Smooth muscle cell (in vitro differentiated cells): ENCODE results near the gene GBA2. TPM values are rescaled to one million over a fixed set of nuclear protein-coding genes. Genes with fewer than 3 reads are reported as not detected.

ENCODE experiments used
- DNase-seq: peaks from one replicate; lab custom pipeline; 2025; ENCODE audit not compliant: unreplicated experiment; lab: John Stamatoyannopoulos, UW
- H2AFZ ChIP-seq: fragments of 200-600 bp; sonication (generic); 2 replicates; pipeline ENCODE4 v1.6.0; 2016; ENCODE audit warnings: antibody characterized with exemption, low read depth, mild to moderate bottlenecking
- H3F3A ChIP-seq: fragments of 200-600 bp; sonication (generic); 2 replicates; pipeline ENCODE4 v1.6.0; 2017; ENCODE audit warnings: antibody characterized with exemption, low read depth
- H3K27ac ChIP-seq: fragments of 200-600 bp; sonication (generic); 2 replicates; pipeline ENCODE4 v1.5.1; 2016; ENCODE audit warnings: low read depth, mild to moderate bottlenecking
- H3K27me3 ChIP-seq: fragments of 200-600 bp; sonication (generic); 2 replicates; pipeline ENCODE4 v1.6.1; 2016; ENCODE audit warnings: low read depth, mild to moderate bottlenecking
- H3K36me3 ChIP-seq: fragments of 200-600 bp; sonication (generic); 2 replicates; pipeline ENCODE4 v1.5.1; 2016; ENCODE audit warnings: low read depth
- H3K4me1 ChIP-seq: fragments of 200-600 bp; sonication (generic); 2 replicates; pipeline ENCODE4 v1.5.1; 2016; ENCODE audit warnings: low read depth
- H3K4me2 ChIP-seq: fragments of 200-600 bp; sonication (generic); 2 replicates; pipeline ENCODE4 v1.6.0; 2016; ENCODE audit warnings: mild to moderate bottlenecking
- H3K4me3 ChIP-seq: fragments of 200-600 bp; sonication (generic); 2 replicates; pipeline ENCODE4 v1.5.1; 2016; ENCODE audit warnings: mild to moderate bottlenecking
- H3K79me2 ChIP-seq: fragments of 200-600 bp; sonication (generic); 2 replicates; pipeline ENCODE4 v1.6.0; 2016; ENCODE audit warnings: low read depth, mild to moderate bottlenecking
- H3K9ac ChIP-seq: fragments of 200-600 bp; sonication (generic); 2 replicates; pipeline ENCODE4 v1.6.0; 2016; ENCODE audit warnings: low read depth
- H3K9me3 ChIP-seq: fragments of 200-600 bp; sonication (generic); replicated peaks from 2 replicates; pipeline ENCODE4 v1.5.1; 2016; ENCODE audit warnings: low read depth
- H4K20me1 ChIP-seq: fragments of 200-600 bp; sonication (generic); 2 replicates; pipeline ENCODE4 v1.6.0; 2016; ENCODE audit warnings: low read depth
- CTCF ChIP-seq: fragments of 200-600 bp; sonication (generic); IDR thresholded peaks from 2 replicates; pipeline ENCODE4 v1.5.1; 2017; ENCODE audit warnings: borderline replicate concordance, mild to moderate bottlenecking, antibody characterized with exemption; ENCODE audit not compliant: insufficient read depth, poor library complexity, severe bottlenecking
- WGBS: methylation state at CpG from one replicate; pipeline ENCODE4 v1.1.7; 2016; ENCODE audit warnings: low lambda C conversion rate; 5-methylcytosine and 5-hydroxymethylcytosine counted together
- polyA plus RNA-seq: library from polyadenylated mRNA; unstranded; fragments of >200 nt; fragmentation: Nextera tagmentation; extraction: Ambion mirVana; gene quantifications from 2 replicates; pipeline ENCODE4 v1.2.1, GENCODE V29; 2016
- total RNA-seq: library from RNA; depleted of rRNA; stranded (reverse); fragments of >200 nt; gene quantifications from 2 replicates; pipeline ENCODE4 v1.2.3, GENCODE V29; 2014

Gene GBA2
- total and polyA plus RNA-seq, 2 experiments from 2014 or later: 35.3 to 37.8 TPM

GRCh38 chr9:35698231-35698630 lies 50.8 kb downstream of the GBA2 start:
- 100% methylated on average over 5 of the region's 5 CpGs for WGBS
- peaks cover 29% of the 10 kb centered on the region for H3K36me3 ChIP-seq

GRCh38 chr9:35697486-35697885 lies 51.5 kb downstream of the GBA2 start:
- 96% methylated on average over 13 of the region's 14 CpGs for WGBS
- H3F3A ChIP-seq: peaks cover 30% of the 10 kb centered on the region
- H3K27me3 ChIP-seq: no peaks in the 10 kb centered on the region
- H4K20me1 ChIP-seq: peaks cover 18% of the 10 kb centered on the region
- TF ChIP-seq CTCF: no peak
- no peaks in the 10 kb centered on the region for H3K4me1 ChIP-seq
- no peak for DNase-seq
- H2AFZ ChIP-seq: no peak overlapping the region
- no peak overlapping the region for H3K27ac ChIP-seq
- H3K4me2 ChIP-seq: no peak overlapping the region
- no peak overlapping the region for H3K4me3 ChIP-seq
- H3K79me2 ChIP-seq: no peaks in the 10 kb centered on the region
- H3K9ac ChIP-seq: no peak overlapping the region
- H3K9me3 ChIP-seq: no peaks in the 10 kb centered on the region
- H3K36me3 ChIP-seq: peaks cover 26% of the 10 kb centered on the region

More at GRCh38 chr9:35698231-35698630, 50.8 kb downstream of the GBA2 start:
- Histone ChIP-seq H3K27ac (no peak overlapping the region), H3K4me3 (no peak overlapping the region), H3K27me3 (no peaks in the 10 kb centered on the region), H3K79me2 (no peaks in the 10 kb centered on the region), H3K4me1 (no peaks in the 10 kb centered on the region), H2AFZ (no peak overlapping the region), H3K4me2 (no peak overlapping the region), H3F3A (peaks cover 30% of the 10 kb centered on the region), H3K9me3 (no peaks in the 10 kb centered on the region), H3K9ac (no peak overlapping the region), H4K20me1 (peaks cover 18% of the 10 kb centered on the region)
- DNase-seq: no peak
- no peak for TF ChIP-seq CTCF

- peak overlapping the region; percentile 83 for H3K27ac ChIP-seq
- H3F3A ChIP-seq: peaks cover 35% of the 10 kb centered on the region
- 58% methylated on average over 9 of the region's 9 CpGs for WGBS
- H3K36me3 ChIP-seq: peaks cover 20% of the 10 kb centered on the region
- H3K79me2 ChIP-seq: no peaks in the 10 kb centered on the region
- H3K9me3 ChIP-seq: no peaks in the 10 kb centered on the region
- no peak overlapping the region for H3K4me2 ChIP-seq
- no peak for DNase-seq
- no peak overlapping the region for H2AFZ ChIP-seq
- no peaks in the 10 kb centered on the region for H3K27me3 ChIP-seq
- H4K20me1 ChIP-seq: peaks cover 18% of the 10 kb centered on the region
- TF ChIP-seq CTCF: peak; percentile 79
- no peak overlapping the region for H3K9ac ChIP-seq
- peaks cover 2% of the 10 kb centered on the region for H3K4me1 ChIP-seq
- no peak overlapping the region for H3K4me3 ChIP-seq
These were observed 52.4 kb downstream of the GBA2 start for GRCh38 chr9:35696520-35697215.

GRCh38 chr9:35695943-35696401 lies 53.1 kb downstream of the GBA2 start:
- peaks cover 16% of the 10 kb centered on the region for H3K36me3 ChIP-seq

More at GRCh38 chr9:35695943-35696401, 53.1 kb downstream of the GBA2 start:
- peak overlapping the region; percentile 83 for H3K27ac ChIP-seq
- no peak for DNase-seq
- H3K4me1 ChIP-seq: peaks cover 6% of the 10 kb centered on the region
- H3K9me3 ChIP-seq: no peaks in the 10 kb centered on the region
- H2AFZ ChIP-seq: no peak overlapping the region
- no peaks in the 10 kb centered on the region for H3K27me3 ChIP-seq
- H3K9ac ChIP-seq: no peak overlapping the region
- no peak overlapping the region for H3K4me2 ChIP-seq
- no peak for TF ChIP-seq CTCF
- H4K20me1 ChIP-seq: peaks cover 15% of the 10 kb centered on the region
- peaks cover 41% of the 10 kb centered on the region for H3F3A ChIP-seq
- no peak overlapping the region for H3K4me3 ChIP-seq
- 87% methylated on average over 3 of the region's 3 CpGs for WGBS
- no peaks in the 10 kb centered on the region for H3K79me2 ChIP-seq
